Activated naive CD8-positive, alpha-beta T cell treated with anti-CD3 and anti-CD28 coated beads, Interleukin-2, amount 50 U/mL, for 24 hours (primary cell): ENCODE data around the gene FAM170B.

Experiments
- ATAC-seq: fragments of 150-1000 bp; cut with Tn5 transposase; one replicate; pipeline ENCODE4 v1.10.0; 2021
- DNase-seq: peaks from one replicate; pipeline ENCODE4 v3.0.0; 2021
- H3K27ac Mint-ChIP-seq: one replicate; pipeline ENCODE4 v1.8.0; 2021; ENCODE audit warnings: mild to moderate bottlenecking, mixed read lengths
- H3K27me3 Mint-ChIP-seq: one replicate; pipeline ENCODE4 v1.8.0; 2021; ENCODE audit warnings: mixed read lengths
- H3K36me3 Mint-ChIP-seq: one replicate; pipeline ENCODE4 v1.8.0; 2021; ENCODE audit warnings: low read depth, mixed read lengths
- H3K4me1 Mint-ChIP-seq: one replicate; pipeline ENCODE4 v1.8.0; 2021; ENCODE audit warnings: mixed read lengths
- H3K4me3 Mint-ChIP-seq: one replicate; pipeline ENCODE4 v1.8.0; 2021; ENCODE audit warnings: mild to moderate bottlenecking, moderate library complexity, mixed read lengths
- H3K9me3 Mint-ChIP-seq: one replicate; pipeline ENCODE4 v1.8.0; 2021; ENCODE audit warnings: mixed read lengths

Gene FAM170B

GRCh38 chr10:49133706-49134248, at the start of gene FAM170B:
Gene FAM170B (minus strand): TSS chr10:49134021. CDS start chr10:49133918, 103 bp downstream.
- H3K4me3 Mint-ChIP-seq, result no peak within 1 kb of the TSS

GRCh38 chr10:49182776-49183175, 49.0 kb upstream of the FAM170B start:
- peaks cover 64% of the 10 kb centered on the region for H3K4me1 Mint-ChIP-seq
- no peak overlapping the region for H3K4me3 Mint-ChIP-seq
- no peak overlapping the region for H3K27ac Mint-ChIP-seq
- no peaks in the 10 kb centered on the region for H3K36me3 Mint-ChIP-seq
- no peaks in the 10 kb centered on the region for H3K9me3 Mint-ChIP-seq
- ATAC-seq (no peak), DNase-seq (no peak)
- peaks cover 10% of the 10 kb centered on the region for H3K27me3 Mint-ChIP-seq

More at GRCh38 chr10:49133706-49134248, at the start of gene FAM170B:
- Mint-ChIP-seq H3K4me1 (peaks cover 4% of the 10 kb centered on the region), H3K27me3 (peaks cover 14% of the 10 kb centered on the region), H3K27ac (no peak within 1 kb of the TSS), H3K9me3 (no peaks in the 10 kb centered on the region), H3K36me3 (no peaks in the 10 kb centered on the region)
- no peak for DNase-seq
- no peak for ATAC-seq

- ATAC-seq (peak; percentile 15), DNase-seq (no peak)
- peaks cover 77% of the 10 kb centered on the region for H3K4me1 Mint-ChIP-seq
- H3K9me3 Mint-ChIP-seq, result no peaks in the 10 kb centered on the region
- H3K4me3 Mint-ChIP-seq, result peak overlapping the region; percentile 37
- peaks cover 4% of the 10 kb centered on the region for H3K27me3 Mint-ChIP-seq
- peak overlapping the region; percentile 83 for H3K27ac Mint-ChIP-seq
- H3K36me3 Mint-ChIP-seq, result peaks cover 2% of the 10 kb centered on the region
Observed at GRCh38 chr10:49180444-49180860, 46.6 kb upstream of the FAM170B start.

GRCh38 chr10:49179699-49180443, 46.0 kb upstream of the FAM170B start:
- H3K27me3 Mint-ChIP-seq, result peaks cover 4% of the 10 kb centered on the region
- H3K9me3 Mint-ChIP-seq, result no peaks in the 10 kb centered on the region
- DNase-seq (no peak), ATAC-seq (peak; percentile 2)
- peaks cover 77% of the 10 kb centered on the region for H3K4me1 Mint-ChIP-seq
- peaks cover 2% of the 10 kb centered on the region for H3K36me3 Mint-ChIP-seq
- H3K4me3 Mint-ChIP-seq, result peak overlapping the region; percentile 37
- peak overlapping the region; percentile 83 for H3K27ac Mint-ChIP-seq

- Mint-ChIP-seq H3K27ac (peak overlapping the region; percentile 97), H3K4me3 (no peak overlapping the region), H3K9me3 (no peaks in the 10 kb centered on the region), H3K27me3 (peaks cover 3% of the 10 kb centered on the region), H3K36me3 (peaks cover 2% of the 10 kb centered on the region), H3K4me1 (peaks cover 68% of the 10 kb centered on the region)
- no peak for DNase-seq
- no peak for ATAC-seq
Observed at GRCh38 chr10:49178489-49179471, 45.0 kb upstream of the FAM170B start.

GRCh38 chr10:49177391-49178355, 43.9 kb upstream of the FAM170B start:
- peak overlapping the region; percentile 73 for H3K4me3 Mint-ChIP-seq
- H3K36me3 Mint-ChIP-seq, result peaks cover 2% of the 10 kb centered on the region
- peak; percentile 67 for DNase-seq
- H3K9me3 Mint-ChIP-seq, result no peaks in the 10 kb centered on the region
- H3K4me1 Mint-ChIP-seq, result peaks cover 62% of the 10 kb centered on the region
- H3K27me3 Mint-ChIP-seq, result peaks cover 3% of the 10 kb centered on the region
- peak; percentile 93 for ATAC-seq
- H3K27ac Mint-ChIP-seq, result peak overlapping the region; percentile 97

GRCh38 chr10:49176310-49177268, 42.8 kb upstream of the FAM170B start:
- DNase-seq (no peak), ATAC-seq (no peak)
- Mint-ChIP-seq H3K4me1 (peaks cover 53% of the 10 kb centered on the region), H3K27ac (peak overlapping the region; percentile 97), H3K4me3 (peak overlapping the region; percentile 73), H3K9me3 (no peaks in the 10 kb centered on the region), H3K36me3 (peaks cover 2% of the 10 kb centered on the region), H3K27me3 (peaks cover 3% of the 10 kb centered on the region)

- H3K27ac Mint-ChIP-seq, result no peak overlapping the region
- DNase-seq (no peak), ATAC-seq (no peak)
- H3K36me3 Mint-ChIP-seq, result peaks cover 2% of the 10 kb centered on the region
- H3K4me3 Mint-ChIP-seq, result no peak overlapping the region
- peaks cover 3% of the 10 kb centered on the region for H3K27me3 Mint-ChIP-seq
- peaks cover 45% of the 10 kb centered on the region for H3K4me1 Mint-ChIP-seq
- no peaks in the 10 kb centered on the region for H3K9me3 Mint-ChIP-seq
Observed at GRCh38 chr10:49175587-49176309, 41.9 kb upstream of the FAM170B start.

- Mint-ChIP-seq H3K9me3 (no peaks in the 10 kb centered on the region), H3K4me3 (no peak overlapping the region), H3K36me3 (peaks cover 2% of the 10 kb centered on the region), H3K27ac (peak overlapping the region; percentile 14), H3K4me1 (peaks cover 37% of the 10 kb centered on the region), H3K27me3 (peaks cover 3% of the 10 kb centered on the region)
- no peak for DNase-seq
- no peak for ATAC-seq
Observed at GRCh38 chr10:49174926-49175500, 41.2 kb upstream of the FAM170B start.

- peaks cover 2% of the 10 kb centered on the region for H3K36me3 Mint-ChIP-seq
- peaks cover 33% of the 10 kb centered on the region for H3K4me1 Mint-ChIP-seq
- peaks cover 3% of the 10 kb centered on the region for H3K27me3 Mint-ChIP-seq
- H3K27ac Mint-ChIP-seq, result no peak overlapping the region
- no peak for ATAC-seq
- no peak overlapping the region for H3K4me3 Mint-ChIP-seq
- no peak for DNase-seq
- H3K9me3 Mint-ChIP-seq, result no peaks in the 10 kb centered on the region
Observed at GRCh38 chr10:49174261-49174925, 40.6 kb upstream of the FAM170B start.

GRCh38 chr10:49173853-49174252, 40.0 kb upstream of the FAM170B start:
- Mint-ChIP-seq H3K36me3 (peaks cover 2% of the 10 kb centered on the region), H3K4me3 (no peak overlapping the region), H3K9me3 (no peaks in the 10 kb centered on the region), H3K27ac (no peak overlapping the region), H3K4me1 (peaks cover 31% of the 10 kb centered on the region), H3K27me3 (peaks cover 3% of the 10 kb centered on the region)
- no peak for ATAC-seq
- DNase-seq, result no peak
